Epithelial cell of proximal tubule (primary cell): ENCODE measurements around the gene TFE3. TPM values are rescaled to one million over a fixed set of nuclear protein-coding genes. Genes with fewer than 3 reads are reported as not detected.

Experiments
- DNase-seq: peaks from one replicate; pipeline ENCODE4 v3.0.0-alpha.2; 2011; ENCODE audit warnings: low read depth
- H3K4me3 ChIP-seq: 2 replicates; pipeline ENCODE4 v1.5.1; 2011; ENCODE audit warnings: low read depth, mild to moderate bottlenecking, low read length
- total RNA-seq: library from RNA; depleted of rRNA; stranded (reverse); fragments of >200 nt; gene quantifications from 2 replicates; pipeline ENCODE4 v1.2.3, GENCODE V29; 2015
- TF ChIP-seq, protein P1 (sequence below): conservative IDR thresholded peaks from 2 replicates; pipeline ENCODE4 v1.5.1; 2012; ENCODE audit warnings: low read depth, mild to moderate bottlenecking, low read length

Gene TFE3
- 51.8 and 63.7 TPM in 2 replicates for total RNA-seq

DNA sequence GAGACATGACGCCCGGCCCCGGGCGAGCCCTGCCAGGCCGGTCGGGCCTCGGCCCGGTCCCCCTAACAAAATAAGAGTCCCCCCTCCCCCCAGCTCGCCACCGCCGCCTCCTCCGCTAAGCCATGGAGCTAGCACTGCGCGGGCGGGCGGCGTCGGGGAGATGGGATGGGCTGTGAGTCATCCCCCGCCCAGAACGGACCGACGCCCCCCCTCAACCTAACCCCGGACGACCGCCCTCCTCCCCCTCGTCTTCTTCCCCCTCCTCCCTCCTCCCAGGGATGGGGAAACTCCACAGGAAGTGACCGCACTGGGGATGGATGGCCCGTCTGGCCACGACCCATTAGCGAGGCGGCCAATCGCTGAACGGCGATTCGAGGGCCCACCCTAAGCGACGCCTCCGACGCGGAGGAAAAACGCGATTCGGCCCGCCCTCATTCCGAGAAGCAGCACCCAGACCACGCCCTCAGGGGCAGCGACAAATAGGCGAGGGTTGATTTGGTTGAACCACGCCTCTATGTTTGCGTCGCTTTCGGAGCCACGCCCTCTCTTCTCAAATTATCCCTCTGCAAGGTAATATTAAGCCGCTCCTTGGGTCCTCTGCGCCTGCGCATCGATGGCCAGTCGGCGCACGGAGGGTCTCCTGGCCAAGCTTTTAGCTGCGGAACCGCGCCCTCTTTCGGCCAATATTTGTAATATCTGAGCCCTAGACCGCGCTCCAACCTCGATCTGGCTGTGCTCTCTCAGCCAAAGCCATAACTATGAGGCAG lies at the start of gene TFE3:
Gene TFE3, minus strand, starts transcription at position 138 of the 767 bp plus-strand sequence. Its CDS starts 131 bp downstream, at position 7.
- DNase-seq: peak; percentile 84
- peak within 1 kb of the TSS; percentile 75 for H3K4me3 ChIP-seq
- TF ChIP-seq, protein P1, sequence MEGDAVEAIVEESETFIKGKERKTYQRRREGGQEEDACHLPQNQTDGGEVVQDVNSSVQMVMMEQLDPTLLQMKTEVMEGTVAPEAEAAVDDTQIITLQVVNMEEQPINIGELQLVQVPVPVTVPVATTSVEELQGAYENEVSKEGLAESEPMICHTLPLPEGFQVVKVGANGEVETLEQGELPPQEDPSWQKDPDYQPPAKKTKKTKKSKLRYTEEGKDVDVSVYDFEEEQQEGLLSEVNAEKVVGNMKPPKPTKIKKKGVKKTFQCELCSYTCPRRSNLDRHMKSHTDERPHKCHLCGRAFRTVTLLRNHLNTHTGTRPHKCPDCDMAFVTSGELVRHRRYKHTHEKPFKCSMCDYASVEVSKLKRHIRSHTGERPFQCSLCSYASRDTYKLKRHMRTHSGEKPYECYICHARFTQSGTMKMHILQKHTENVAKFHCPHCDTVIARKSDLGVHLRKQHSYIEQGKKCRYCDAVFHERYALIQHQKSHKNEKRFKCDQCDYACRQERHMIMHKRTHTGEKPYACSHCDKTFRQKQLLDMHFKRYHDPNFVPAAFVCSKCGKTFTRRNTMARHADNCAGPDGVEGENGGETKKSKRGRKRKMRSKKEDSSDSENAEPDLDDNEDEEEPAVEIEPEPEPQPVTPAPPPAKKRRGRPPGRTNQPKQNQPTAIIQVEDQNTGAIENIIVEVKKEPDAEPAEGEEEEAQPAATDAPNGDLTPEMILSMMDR: peak; percentile 56

GRCh38 chrX:49089553-49089952 lies 46.4 kb upstream of the TFE3 start:
- no peak for DNase-seq
- TF ChIP-seq, protein P1: no peak
- no peak overlapping the region for H3K4me3 ChIP-seq

DNA sequence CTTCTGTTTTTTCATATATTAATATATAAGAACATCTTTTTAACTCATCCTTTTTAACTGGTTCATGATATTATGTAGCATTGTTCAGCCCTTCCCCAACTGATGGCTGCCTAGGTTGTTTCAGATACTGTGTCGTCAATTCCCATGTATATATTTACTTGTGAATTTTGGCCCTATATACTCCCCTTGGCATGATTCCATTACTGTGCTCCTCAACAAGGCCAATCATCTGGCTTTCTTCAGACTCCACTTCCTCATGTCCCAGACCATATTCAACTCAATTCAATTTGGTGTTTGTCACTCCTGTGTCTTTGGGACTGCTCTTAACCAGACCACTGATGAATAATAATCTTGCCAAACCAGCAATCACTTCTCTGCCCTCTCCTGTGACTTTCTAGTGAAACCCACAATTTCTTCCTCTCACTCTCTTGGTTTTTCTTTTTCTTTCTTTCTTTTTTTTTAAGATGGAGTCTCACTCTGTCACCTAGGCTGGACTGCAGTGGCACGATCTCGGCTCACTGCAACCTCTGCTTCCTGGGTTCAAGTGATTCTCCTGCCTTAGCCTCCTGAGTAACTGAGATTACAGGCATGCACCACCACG lies 39.2 kb upstream of the TFE3 start:
- TF ChIP-seq, protein P1: no peak
- no peak overlapping the region for H3K4me3 ChIP-seq
- DNase-seq: no peak

DNA sequence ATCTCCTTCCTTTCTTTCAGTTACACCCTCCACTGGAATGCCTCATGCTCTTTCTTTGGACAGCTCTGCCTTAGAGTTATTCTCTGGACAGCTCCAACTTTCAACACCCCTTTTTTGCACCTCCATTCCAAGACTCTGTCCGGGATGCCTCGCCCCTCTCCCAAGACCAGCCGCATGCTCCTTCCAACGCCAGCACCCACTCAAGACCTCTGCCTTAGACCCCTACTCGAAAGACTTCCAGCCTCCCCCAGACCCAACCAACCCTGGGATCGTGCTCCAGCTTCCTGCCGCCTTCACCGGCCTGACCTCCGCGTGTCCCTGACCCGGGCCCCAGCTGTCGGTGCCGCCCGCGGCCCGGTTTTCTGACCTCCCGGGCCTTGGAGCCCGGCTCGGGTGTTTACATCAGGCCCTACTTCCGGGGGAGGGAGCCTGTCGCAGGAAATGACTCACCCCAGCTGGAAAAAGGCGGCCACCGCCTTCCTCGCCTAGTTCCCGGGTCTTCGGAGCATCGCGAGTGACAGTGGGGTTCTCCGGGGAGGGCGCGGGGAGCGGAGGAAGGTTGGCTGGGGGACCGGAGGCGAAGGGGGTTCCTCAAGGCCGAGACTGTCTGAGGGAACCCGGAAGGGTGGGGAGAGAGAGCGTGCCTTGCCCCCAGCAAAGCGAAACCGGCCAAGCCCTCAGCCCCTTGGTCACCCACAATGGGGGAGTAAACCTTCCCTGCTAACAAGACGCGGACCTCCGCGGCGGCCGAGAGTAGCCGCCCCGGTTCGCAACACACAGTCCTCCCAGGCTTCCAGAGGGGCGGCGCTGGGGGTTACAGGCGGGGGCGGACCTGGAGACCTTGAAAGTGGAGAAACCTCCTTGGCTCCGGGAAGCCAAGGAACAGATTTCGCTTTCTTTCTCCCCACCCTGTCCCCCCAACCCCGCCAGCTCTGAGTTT lies 36.6 kb upstream of the TFE3 start, which contains the start of gene WDR45:
Gene WDR45, minus strand, starts transcription at position 399 of the 940 bp plus-strand sequence. CDS start 1,792 bp downstream, outside the sequence.
- peak within 1 kb of the TSS; percentile 75 for H3K4me3 ChIP-seq
- TF ChIP-seq, protein P1: no peak
- no peak for DNase-seq

- TF ChIP-seq, protein P1: no peak
- no peak for DNase-seq
- H3K4me3 ChIP-seq: no peak overlapping the region
Measured at GRCh38 chrX:49077941-49078340, 34.8 kb upstream of the TFE3 start.

DNA sequence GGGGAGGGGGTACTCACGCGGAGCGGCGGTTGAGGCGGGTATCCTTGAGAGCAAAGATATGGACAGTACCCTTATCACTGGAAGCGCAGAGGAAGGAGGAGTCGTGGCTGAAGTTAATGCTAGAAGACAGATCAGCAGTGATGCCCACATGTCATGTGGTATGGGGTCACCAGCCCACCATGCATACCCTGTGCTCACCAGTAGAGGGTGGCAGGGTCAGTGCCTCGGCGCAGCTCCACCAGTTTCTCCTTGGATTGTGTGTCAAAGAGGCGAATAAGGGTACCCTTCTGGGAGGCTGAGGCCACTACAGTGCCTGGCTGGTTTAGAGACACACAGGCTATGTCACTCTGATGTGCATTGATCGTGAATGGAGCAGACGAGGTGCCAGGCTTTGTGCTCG lies 32.2 kb upstream of the TFE3 start:
- no peak for DNase-seq
- TF ChIP-seq, protein P1: no peak
- no peak overlapping the region for H3K4me3 ChIP-seq
